Measurements from ENCODE around the gene BAHCC1.

Gene BAHCC1

GRCh38 chr17:81368161-81369022, 26.9 kb upstream of the BAHCC1 start:
- DNase-seq, result no peak

GRCh38 chr17:81370294-81370693, 25.0 kb upstream of the BAHCC1 start:
- no peak for DNase-seq

- no peak for DNase-seq
These were observed 23.1 kb upstream of the BAHCC1 start for GRCh38 chr17:81371910-81372760.

GRCh38 chr17:81373536-81374160, 21.6 kb upstream of the BAHCC1 start:
- DNase-seq, result no peak

- no peak for DNase-seq
These were observed 20.4 kb upstream of the BAHCC1 start for GRCh38 chr17:81374890-81375289.

GRCh38 chr17:81376946-81377714, 18.1 kb upstream of the BAHCC1 start:
- no peak for DNase-seq

DNA sequence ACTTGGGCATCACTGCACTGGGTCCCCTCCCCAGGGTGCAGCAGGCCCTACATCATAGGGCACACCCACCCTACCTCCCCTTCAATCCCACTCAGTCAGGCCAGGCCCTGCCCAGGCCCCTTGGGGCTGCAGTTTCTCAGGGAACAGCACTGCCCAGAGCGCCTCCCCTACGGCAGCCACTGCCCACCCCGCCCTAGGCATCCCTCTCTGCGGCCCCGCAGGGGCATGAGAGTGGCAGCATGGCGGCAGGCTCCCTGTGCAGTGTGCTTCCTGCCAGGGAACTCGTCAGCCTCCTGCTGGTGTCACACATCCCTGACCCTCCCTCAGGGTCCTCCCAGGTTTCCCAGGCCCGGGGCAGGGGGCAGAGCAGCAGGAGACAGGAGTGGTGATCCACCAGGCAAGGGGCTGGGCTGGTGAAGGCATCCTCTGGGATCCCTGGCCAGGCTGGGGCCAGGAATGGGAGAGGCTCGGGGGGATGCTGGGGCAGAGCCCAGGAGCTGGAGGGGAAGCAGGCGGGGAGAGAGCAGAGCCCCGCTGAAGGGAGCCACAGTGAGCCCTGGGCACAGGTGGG, 16.2 kb upstream of the BAHCC1 start:
- no peak for DNase-seq

GRCh38 chr17:81379523-81379942, 15.7 kb upstream of the BAHCC1 start:
- no peak for DNase-seq

- no peak for DNase-seq
These were observed 15.1 kb upstream of the BAHCC1 start for GRCh38 chr17:81380131-81380530.

DNA sequence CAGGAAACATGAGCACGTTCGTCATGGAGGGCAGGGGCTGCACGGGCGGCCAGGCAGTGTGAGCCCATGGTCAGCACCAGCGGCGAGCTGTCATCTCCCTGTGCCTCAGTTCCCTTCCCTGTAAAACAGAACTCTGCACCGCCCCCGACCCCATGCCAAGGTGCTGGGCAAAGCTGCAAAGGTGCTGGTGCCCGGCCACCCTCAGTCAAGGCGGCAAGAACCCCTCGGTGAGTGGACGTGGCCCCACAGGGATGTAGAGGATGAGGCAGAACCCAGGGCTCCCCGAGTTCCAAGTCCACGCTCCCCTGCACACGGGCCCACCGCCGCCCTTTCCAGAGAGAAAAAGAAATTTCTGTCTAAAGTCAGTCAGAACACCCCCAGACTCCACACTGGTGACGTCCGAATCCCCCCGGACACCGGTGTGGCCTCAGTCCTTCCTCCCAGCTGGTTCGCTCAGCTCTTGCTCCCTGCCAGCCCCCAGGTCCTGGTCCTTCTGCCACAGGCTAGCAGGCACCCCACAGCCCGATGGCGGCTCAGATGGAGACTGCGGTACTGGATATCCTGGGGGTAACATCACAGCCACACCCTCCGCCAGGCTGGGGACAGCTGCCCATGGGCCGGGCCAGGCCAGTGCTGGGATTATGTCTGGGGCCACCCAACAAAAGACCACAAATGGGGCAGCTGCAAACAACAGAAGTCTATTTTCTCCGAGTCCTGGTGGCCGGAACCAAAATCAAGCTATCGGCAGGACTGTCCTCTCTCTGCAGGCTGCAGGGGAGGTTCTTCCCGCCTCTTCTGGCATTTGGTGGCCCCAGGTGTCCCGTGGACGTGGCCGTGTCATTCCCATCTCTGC, 14.4 kb upstream of the BAHCC1 start:
- no peak for DNase-seq

GRCh38 chr17:81381632-81382577, 13.4 kb upstream of the BAHCC1 start:
- DNase-seq, result peak; percentile 45

GRCh38 chr17:81382851-81383250, 12.4 kb upstream of the BAHCC1 start:
- no peak for DNase-seq

DNA sequence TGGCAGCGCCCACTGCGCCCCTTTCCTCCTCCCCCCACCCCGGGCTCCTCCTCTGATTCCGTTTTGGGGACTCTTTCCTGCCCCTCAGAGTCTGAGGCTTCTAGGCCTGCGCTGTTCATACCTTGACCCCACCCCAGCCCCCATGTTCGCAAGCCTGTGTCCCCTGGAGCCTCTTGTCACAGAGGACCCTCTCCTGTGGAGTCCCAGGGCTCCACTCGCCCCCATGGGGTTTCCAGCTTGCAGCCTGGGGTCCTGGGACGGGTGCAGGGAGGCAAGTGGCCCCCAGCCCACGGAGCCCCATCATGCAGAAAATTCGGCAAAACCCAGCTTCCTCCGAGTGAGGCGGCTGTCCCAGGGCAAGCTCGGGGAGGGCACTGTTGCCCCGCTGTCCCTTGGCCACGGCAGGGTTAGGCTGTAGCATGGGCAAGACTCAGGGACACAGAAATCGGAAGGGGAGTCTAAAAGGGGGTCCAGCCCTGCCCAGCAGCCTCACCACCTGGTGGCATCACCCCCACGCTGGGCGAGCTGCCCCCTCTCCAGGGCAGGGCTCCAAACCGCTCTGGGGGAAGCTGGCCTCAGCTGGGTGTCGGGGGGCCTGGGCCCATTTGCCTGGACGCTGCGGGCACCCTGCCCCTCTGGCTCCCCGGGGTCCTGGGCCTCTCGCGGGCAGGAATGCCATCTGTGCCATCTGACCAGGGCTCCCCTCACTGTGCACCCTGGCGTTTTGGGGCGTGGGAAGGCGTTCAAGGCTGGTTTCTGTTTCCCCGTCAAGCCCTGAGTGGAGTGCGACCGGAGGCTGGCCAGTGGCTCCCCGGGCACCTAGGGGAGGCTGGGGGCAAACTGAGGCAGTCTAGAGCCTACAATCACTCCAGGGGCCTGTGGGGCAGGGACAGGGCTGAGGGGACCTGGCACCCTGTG, 11.5 kb upstream of the BAHCC1 start:
- DNase-seq, result no peak

- no peak for DNase-seq
These were observed 10.3 kb upstream of the BAHCC1 start for GRCh38 chr17:81384929-81385319.

DNA sequence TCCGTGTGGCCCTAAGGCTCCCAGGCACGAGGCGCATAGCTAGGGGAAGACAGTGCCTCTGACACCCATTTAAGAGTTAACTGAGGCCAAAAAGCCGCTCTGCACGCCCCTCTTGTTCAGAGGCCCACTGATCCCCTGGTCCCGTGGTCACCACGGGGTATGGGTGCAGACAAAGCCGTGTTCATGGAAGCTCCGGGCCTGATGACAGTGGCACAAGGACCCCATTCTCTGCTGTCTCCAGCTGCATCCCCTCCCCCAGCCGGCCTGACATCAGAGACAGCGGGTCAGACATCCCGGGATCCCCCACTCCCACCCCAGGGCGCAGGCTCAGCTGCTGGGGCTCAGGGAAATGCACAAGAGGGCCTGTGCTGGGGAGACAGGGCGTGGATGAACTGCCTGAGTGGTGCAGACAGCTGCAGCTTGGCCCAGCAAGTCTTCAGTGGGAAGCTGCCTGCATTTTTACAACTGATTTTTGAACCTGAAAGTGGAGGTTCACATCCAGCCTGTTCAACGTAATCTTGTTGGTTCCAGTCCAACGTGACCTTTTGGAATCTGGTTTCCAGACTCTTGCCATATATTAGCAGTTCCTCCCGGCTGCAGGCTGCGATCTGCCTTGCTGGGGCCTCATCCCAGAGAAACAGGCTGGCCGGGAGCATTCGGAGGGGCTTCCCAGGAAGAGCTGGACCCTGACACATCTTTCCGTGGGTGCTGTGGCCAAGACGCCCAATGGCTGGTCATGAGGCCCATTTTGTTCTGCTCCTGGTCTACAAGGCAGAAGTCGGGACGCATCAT, 9.7 kb upstream of the BAHCC1 start:
- no peak for DNase-seq

DNA sequence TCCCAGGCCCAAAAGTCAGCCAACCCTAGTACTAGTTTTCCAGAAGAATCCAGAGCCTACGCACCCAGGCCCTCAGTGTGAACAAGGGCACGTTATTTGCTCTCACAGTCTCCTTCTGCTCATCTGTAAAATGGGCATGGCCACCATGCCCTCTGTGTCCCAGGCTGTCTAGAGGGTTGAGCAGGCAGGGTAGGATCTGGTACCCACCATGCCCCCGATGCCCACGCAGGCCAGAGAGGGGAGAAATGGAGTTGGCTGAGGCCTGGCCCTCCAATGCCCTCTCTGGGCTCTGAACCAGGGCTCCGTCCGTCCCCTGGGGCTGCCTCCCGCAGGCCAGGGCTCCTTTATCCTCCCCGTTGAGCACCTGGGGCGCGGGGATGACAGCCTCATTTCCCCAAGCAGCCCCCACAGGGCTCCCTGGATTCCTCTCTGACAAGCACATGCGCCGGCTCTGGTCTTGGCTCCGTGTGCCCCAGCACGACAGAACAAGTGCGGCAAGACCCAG, 9.1 kb upstream of the BAHCC1 start:
- DNase-seq, result no peak

DNA sequence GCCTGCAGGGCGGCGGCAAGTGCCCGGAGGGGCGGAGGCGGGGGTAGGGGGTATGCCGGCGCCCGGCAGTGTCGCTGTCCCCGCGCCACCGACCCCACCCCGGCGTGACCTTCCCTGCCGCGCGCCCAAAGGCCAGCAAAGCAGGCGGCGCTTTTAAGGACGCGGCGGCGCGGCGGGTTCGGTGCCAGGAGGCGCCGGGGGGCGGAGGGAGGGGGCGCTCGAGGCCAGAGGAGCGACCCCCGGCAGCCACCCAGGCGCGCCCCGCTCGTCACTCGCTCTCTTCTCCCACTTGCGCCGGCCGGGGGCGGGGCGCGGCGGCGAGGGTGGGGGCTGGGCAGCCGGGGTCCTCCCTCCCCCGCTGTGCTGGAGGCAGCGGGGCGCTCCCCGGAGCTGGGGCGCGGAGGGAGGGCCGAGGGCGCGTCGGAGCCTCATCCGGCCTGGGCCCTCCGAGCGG, 8.6 kb upstream of the BAHCC1 start:
- DNase-seq, result no peak
